Colonic mucosa (tissue), 4 donors: Measurements from ENCODE around the gene NEAT1. TPM values are rescaled to one million over a fixed set of nuclear protein-coding genes. Genes with fewer than 3 reads are reported as not detected.

Experiments
- DNase-seq: peaks from one replicate; pipeline ENCODE4 v3.0.0-alpha.2; 2020
- H3K27ac ChIP-seq: fragments of 200-600 bp; one replicate; pipeline ENCODE4 v1.8.0; 2021
- H3K27me3 ChIP-seq: fragments of 200-600 bp; one replicate; pipeline ENCODE4 v1.8.0; 2021
- H3K36me3 ChIP-seq: fragments of 200-600 bp; one replicate; pipeline ENCODE4 v1.8.0; 2021
- H3K4me1 ChIP-seq: fragments of 200-600 bp; one replicate; pipeline ENCODE4 v1.8.0; 2021; ENCODE audit warnings: mild to moderate bottlenecking
- H3K4me3 ChIP-seq: fragments of 200-600 bp; one replicate; pipeline ENCODE4 v1.8.0; 2021
- H3K9ac ChIP-seq, 2 donors: one replicate each; pipeline ENCODE4 v1.7.0; 2013; ENCODE audit warnings: control low read depth in 2 of 2, low read depth in 2 of 2, low read length in 2 of 2
- H3K9me3 ChIP-seq: fragments of 200-600 bp; one replicate; pipeline ENCODE4 v1.8.0; 2021
- CTCF ChIP-seq: fragments of 200-600 bp; IDR thresholded peaks from one replicate; pipeline ENCODE4 v1.8.0; 2022; ENCODE audit warnings: antibody characterized with exemption, mild to moderate bottlenecking
- intact Hi-C: fragments of 100-400 bp; cut with DNase I; formaldehyde crosslinking; loops from one replicate; pipeline ENCODE4 v1.14.1; 2022
- total RNA-seq, 2 donors: library from RNA; stranded (reverse); fragmentation: NEBNext Ultra II Directional in 1 of 2; extraction: Animal tissue kit (Norgen Biotek cat#: 25700) in 1 of 2; gene quantifications; one replicate each; pipeline ENCODE4 v1.2.1, GENCODE V29; 2021
- donor health status: healthy.
- donor health status: DM: no; HTN: no; CAD: no.
- donor health status: DM: no; HTN: no; CAD: no.

Gene NEAT1
- total RNA-seq, 2 donors from 2014 or later: 269 to 502 TPM

- Histone ChIP-seq H3K4me1 (peaks cover 11% of the 10 kb centered on the region), H3K27me3 (no peaks in the 10 kb centered on the region), H3K36me3 (no peaks in the 10 kb centered on the region), H3K9me3 (no peaks in the 10 kb centered on the region), H3K27ac (peak overlapping the region; percentile 98), H3K4me3 (peak overlapping the region; percentile 60), H3K9ac (peak overlapping the region; percentile 93 to 99)
- DNase-seq: peak; percentile 98
- no peak for TF ChIP-seq CTCF
- intact Hi-C loops: loop anchor here (2.0 kb wide), 1 partner anchor 19 kb away; no protein-coding TSS in a partner anchor
Measured at GRCh38 chr11:65477149-65477965, 54.8 kb downstream of the NEAT1 start.

GRCh38 chr11:65478388-65479183, 56.0 kb downstream of the NEAT1 start:
- Histone ChIP-seq H3K27me3 (no peaks in the 10 kb centered on the region), H3K4me1 (peaks cover 11% of the 10 kb centered on the region), H3K9me3 (no peaks in the 10 kb centered on the region), H3K36me3 (no peaks in the 10 kb centered on the region), H3K4me3 (peak overlapping the region; percentile 60), H3K27ac (peak overlapping the region; percentile 98), H3K9ac (peak overlapping the region; percentile 78 to 79)
- no peak for TF ChIP-seq CTCF
- DNase-seq: peak; percentile 63
- intact Hi-C loops: no loop called here

GRCh38 chr11:65479184-65480145, 56.9 kb downstream of the NEAT1 start:
- peak; percentile 72 for DNase-seq
- no peak for TF ChIP-seq CTCF
- Histone ChIP-seq H3K9ac (peak overlapping the region; percentile 78 to 79), H3K4me1 (peaks cover 11% of the 10 kb centered on the region), H3K4me3 (peak overlapping the region; percentile 16), H3K9me3 (no peaks in the 10 kb centered on the region), H3K27ac (peak overlapping the region; percentile 98), H3K27me3 (no peaks in the 10 kb centered on the region), H3K36me3 (no peaks in the 10 kb centered on the region)
- intact Hi-C loops: no loop called here

GRCh38 chr11:65482306-65482850, 59.8 kb downstream of the NEAT1 start:
- no peak for DNase-seq
- no peak overlapping the region for H3K27ac ChIP-seq
- intact Hi-C loops: no loop called here

More at GRCh38 chr11:65482306-65482850, 59.8 kb downstream of the NEAT1 start:
- Histone ChIP-seq H3K36me3 (no peaks in the 10 kb centered on the region), H3K9me3 (no peaks in the 10 kb centered on the region), H3K27me3 (no peaks in the 10 kb centered on the region), H3K9ac (no peak overlapping the region), H3K4me1 (peaks cover 13% of the 10 kb centered on the region), H3K4me3 (no peak overlapping the region)
- no peak for TF ChIP-seq CTCF
